ENCODE measurements around the gene SLC9A9. TPM values are rescaled to one million over a fixed set of nuclear protein-coding genes. Genes with fewer than 3 reads are reported as not detected.
"Not testable (repeated sequence)": the region's sequence is repeated elsewhere in the genome, so short reads cannot be mapped to it uniquely, and the experiment has no call there.

SLC9A9 gene
- total and polyA plus RNA-seq, 9 of the 15 experiments (the other 6 are each of a cell fraction or from before 2014, with no cell fraction given), result 0.03 to 0.13 TPM; not detected in 7

- no peak for TF ChIP-seq CHD4 (IDR thresholded peaks at IDR 0.05; ENCODE audit: insufficient read depth, insufficient replicate concordance, low read depth, low read length, poor library complexity, severe bottlenecking)
- TF ChIP-seq L3MBTL2 (IDR thresholded peaks at IDR 0.05), result no peak
- TF ChIP-seq ZC3H11A (IDR thresholded peaks at IDR 0.05; ENCODE audit: low read depth, low read length), result no peak
- TF ChIP-seq GTF2F1 (IDR thresholded peaks at IDR 0.05; ENCODE audit: low read depth, low read length), result no peak
Measured at GRCh38 chr3:143521803-143522202, 326.5 kb downstream of the SLC9A9 start (continued).

DNA sequence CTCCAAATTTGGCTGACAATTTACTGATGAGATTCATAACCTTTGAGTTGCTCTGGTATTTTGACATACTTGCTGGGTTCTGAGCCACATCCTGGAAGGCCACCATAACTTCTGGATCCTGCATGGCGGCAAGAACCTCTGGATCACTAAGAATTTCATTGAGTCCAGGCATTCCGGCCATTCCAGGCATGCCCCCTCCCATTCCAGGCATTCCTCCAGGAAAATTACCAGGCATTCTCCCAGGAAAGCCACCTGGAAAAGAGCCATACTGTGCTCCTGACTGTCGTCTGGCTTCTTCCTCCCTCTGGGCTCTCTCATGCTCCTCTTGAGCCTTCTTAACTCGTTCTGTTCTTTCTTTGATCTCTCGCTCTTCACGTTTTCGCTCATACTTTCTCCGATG, 331.1 kb downstream of the SLC9A9 start:
- H3K4me3 ChIP-seq; ATAC-seq; H4K20me1 ChIP-seq (replicated peaks; ENCODE audit: control insufficient read depth, insufficient read depth, low read length); BruUV-seq (replicated peaks); DNase-seq (ENCODE audit: extremely low read depth in 1 of 4, low spot score in 3 of 4); H3K79me2 ChIP-seq (ENCODE audit: control insufficient read depth, insufficient read depth, low read length); H3K9me3 ChIP-seq (replicated peaks; ENCODE audit: control insufficient read depth, insufficient read depth, low read depth, low read length); H3K9ac ChIP-seq (ENCODE audit: insufficient read depth in 1 of 2, low read depth in 2 of 2, low read length in 2 of 2); intact Hi-C loops (cut with micrococcal nuclease); H3K36me3 ChIP-seq (ENCODE audit: control insufficient read depth, insufficient read depth, low read length); POLR2A ChIA-PET; H3K27ac ChIP-seq (ENCODE audit: extremely low read depth, low read depth, low read length); H3K9me1 ChIP-seq (ENCODE audit: control insufficient read depth, insufficient read depth, low read length); H2AFZ ChIP-seq (ENCODE audit: low read depth, low read length); CTCF ChIA-PET (ENCODE audit: low intra/inter-chr PET ratio); H3K4me2 ChIP-seq (ENCODE audit: insufficient read depth, low read length); H3K4me1 ChIP-seq (replicated peaks in 1 of 2; ENCODE audit: control insufficient read depth in 2 of 2, insufficient read depth in 2 of 2, low read length in 2 of 2); FAIRE-seq; in situ Hi-C loops (cut with MboI); H3K27me3 ChIP-seq (ENCODE audit: control insufficient read depth in 2 of 2, insufficient read depth in 2 of 2, low read length in 2 of 2): not testable (repeated sequence)
- 4% methylated on average over 8 of the region's 8 CpGs for WGBS (ENCODE audit: insufficient coverage, low coverage, missing lambda C conversion rate)

DNA sequence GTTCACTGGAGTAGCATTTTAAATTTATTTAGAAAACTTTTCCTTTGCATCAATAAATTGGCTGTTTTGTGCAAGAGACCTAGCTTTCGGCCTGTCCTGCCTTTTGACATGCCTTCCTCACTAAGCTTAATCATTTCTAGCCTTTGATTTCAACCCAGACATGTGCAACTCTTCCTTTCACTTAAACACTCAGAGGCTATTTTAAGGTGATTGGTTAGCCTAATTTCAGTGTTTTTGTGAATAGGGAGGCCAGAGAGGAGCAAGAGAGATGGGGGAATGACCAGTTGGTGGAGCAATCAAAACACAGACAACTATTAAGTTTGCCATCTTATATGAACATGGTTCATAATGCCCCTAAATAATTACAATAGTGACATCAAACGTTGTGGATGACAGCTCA, 333.4 kb downstream of the SLC9A9 start:
- ATAC-seq (no peak), FAIRE-seq (no peak)

More for the DNA sequence above, 333.4 kb downstream of the SLC9A9 start:
- Histone ChIP-seq H3K79me2 (ENCODE audit: control insufficient read depth, insufficient read depth, low read length) (no peaks in the 10 kb centered on the region), H3K27me3 (ENCODE audit: control insufficient read depth in 2 of 2, insufficient read depth in 2 of 2, low read length in 2 of 2) (0 out of 5 replicates have a peak, but pooled peaks cover 0 to 4% of the 10 kb centered on the region in 2 experiments), H3K9me3 (replicated peaks; ENCODE audit: control insufficient read depth, insufficient read depth, low read depth, low read length) (no peaks in the 10 kb centered on the region), H3K9ac (ENCODE audit: insufficient read depth in 1 of 2, low read depth in 2 of 2, low read length in 2 of 2) (no peak overlapping the region), H4K20me1 (replicated peaks; ENCODE audit: control insufficient read depth, insufficient read depth, low read length) (no peaks in the 10 kb centered on the region; the same call in 1 of the 2 replicates), H2AFZ (ENCODE audit: low read depth, low read length) (no peak overlapping the region), H3K9me1 (ENCODE audit: control insufficient read depth, insufficient read depth, low read length) (no peaks in the 10 kb centered on the region), H3K4me3 (no peak overlapping the region), H3K27ac (ENCODE audit: extremely low read depth, low read depth, low read length) (no peak overlapping the region), H3K4me2 (ENCODE audit: insufficient read depth, low read length) (no peak overlapping the region), H3K4me1 (replicated peaks in 1 of 2; ENCODE audit: control insufficient read depth in 2 of 2, insufficient read depth in 2 of 2, low read length in 2 of 2) (no peaks in the 10 kb centered on the region), H3K36me3 (ENCODE audit: control insufficient read depth, insufficient read depth, low read length) (no peaks in the 10 kb centered on the region)
- no peak for DNase-seq (ENCODE audit: extremely low read depth in 1 of 4, low spot score in 3 of 4)
- POLR2A ChIA-PET, result no interaction called here
- in situ Hi-C loops (cut with MboI) (no loop called here), intact Hi-C loops (cut with micrococcal nuclease) (no loop called here)
- 4% methylated on average over 2 of the region's 2 CpGs for WGBS (ENCODE audit: insufficient coverage, low coverage, missing lambda C conversion rate)
- CTCF ChIA-PET (ENCODE audit: low intra/inter-chr PET ratio), result no interaction called here
- no peak for TF ChIP-seq ZNF239 (CRISPR knock-in tag; IDR thresholded peaks at IDR 0.05)
- TF ChIP-seq KDM5B (IDR thresholded peaks at IDR 0.05; ENCODE audit: insufficient replicate concordance, low read depth, low read length), result no peak
- BruUV-seq (replicated peaks), result no TSS peak
